Keratinocyte (primary cell): ENCODE results near the gene ATP6V1A. TPM values are rescaled to one million over a fixed set of nuclear protein-coding genes. Genes with fewer than 3 reads are reported as not detected.
A peak's percentile ranks its signal among the peaks of the same experiment; 100 is the strongest.

ENCODE experiments used
- DNase-seq: peaks from one replicate; pipeline ENCODE4 v3.0.0-alpha.2; 2011; ENCODE audit warnings: low read depth, missing footprints, low spot score
- FAIRE-seq: peaks from 2 replicates; lab custom pipeline; 2011; peaks lifted over from hg19 to GRCh38; lab: Jason Lieb, UNC
- H2AFZ ChIP-seq: 2 replicates; pipeline ENCODE4 v1.6.0; 2012; ENCODE audit warnings: low read length, control low read depth, inconsistent platforms; ENCODE audit not compliant: control insufficient read depth
- H3K27ac ChIP-seq: 2 replicates; pipeline ENCODE4 v1.5.1; 2011; ENCODE audit warnings: low read length; ENCODE audit not compliant: control insufficient read depth, insufficient read depth
- H3K27me3 ChIP-seq: 3 replicates; pipeline ENCODE4 v1.6.0; 2011; ENCODE audit warnings: low read length; ENCODE audit not compliant: control insufficient read depth, insufficient read depth; ENCODE audit errors: extremely low read depth
- H3K36me3 ChIP-seq, 2 experiments: 2 replicates in 1 of 2; 3 replicates in 1 of 2; pipeline ENCODE4 v1.5.1; 2011; ENCODE audit warnings: low read length in 2 of 2, mild to moderate bottlenecking in 1 of 2; ENCODE audit not compliant: control insufficient read depth in 2 of 2, insufficient read depth in 2 of 2; ENCODE audit errors: extremely low read depth in 1 of 2
- H3K4me1 ChIP-seq: 3 replicates; pipeline ENCODE4 v1.5.1; 2011; ENCODE audit warnings: low read length; ENCODE audit not compliant: control insufficient read depth, insufficient read depth; ENCODE audit errors: extremely low read depth
- H3K4me2 ChIP-seq: 3 replicates; pipeline ENCODE4 v1.6.0; 2011; ENCODE audit warnings: low read depth, low read length; ENCODE audit not compliant: control insufficient read depth, insufficient read depth; ENCODE audit errors: extremely low read depth
- H3K4me3 ChIP-seq, 3 experiments: fragments of 200-600 bp in 1 of 3; sonication (generic) in 1 of 3; 2 replicates in 2 of 3; 3 replicates in 1 of 3; pipeline ENCODE4 v1.5.1; 2011 to 2016; ENCODE audit warnings: low read length in 3 of 3, mild to moderate bottlenecking in 3 of 3, control low read depth in 2 of 3, inconsistent platforms in 1 of 3, low read depth in 1 of 3, mixed read lengths in 1 of 3, mixed run types in 1 of 3, moderate library complexity in 1 of 3; ENCODE audit not compliant: control insufficient read depth in 2 of 3, insufficient read depth in 2 of 3; ENCODE audit errors: extremely low read depth in 1 of 3
- H3K79me2 ChIP-seq: 2 replicates; pipeline ENCODE4 v1.6.0; 2012; ENCODE audit warnings: low read length; ENCODE audit not compliant: control insufficient read depth, insufficient read depth
- H3K9ac ChIP-seq: 3 replicates; pipeline ENCODE4 v1.6.0; 2011; ENCODE audit warnings: low read length; ENCODE audit not compliant: control insufficient read depth, insufficient read depth; ENCODE audit errors: extremely low read depth
- H3K9me1 ChIP-seq: 3 replicates; pipeline ENCODE4 v1.6.0; 2011; ENCODE audit warnings: low read length; ENCODE audit not compliant: control insufficient read depth, insufficient read depth; ENCODE audit errors: extremely low read depth
- H3K9me3 ChIP-seq: 2 replicates; pipeline ENCODE4 v1.5.1; 2012; ENCODE audit warnings: low read depth, low read length; ENCODE audit not compliant: control insufficient read depth
- H4K20me1 ChIP-seq: 3 replicates; pipeline ENCODE4 v1.6.0; 2011; ENCODE audit warnings: low read length; ENCODE audit not compliant: control insufficient read depth, insufficient read depth; ENCODE audit errors: extremely low read depth
- CTCF ChIP-seq, 3 experiments: IDR thresholded peaks in 1 of 3; conservative IDR thresholded peaks in 1 of 3; optimal IDR thresholded peaks in 1 of 3; 2 replicates in 2 of 3; 3 replicates in 1 of 3; pipeline versions ENCODE3 to v1.5.1; 2011; ENCODE audit warnings: low read length in 3 of 3, mild to moderate bottlenecking in 3 of 3, moderate library complexity in 2 of 3, control low read depth in 1 of 3, inconsistent platforms in 1 of 3; ENCODE audit not compliant: insufficient read depth in 2 of 3; ENCODE audit errors: extremely low read depth in 1 of 3
- EZH2 ChIP-seq: IDR thresholded peaks from one replicate; pipeline ENCODE4 v1.6.1; 2012; ENCODE audit warnings: inconsistent platforms, mild to moderate bottlenecking, low read length, moderate library complexity
- dilution Hi-C: fragments of 300-500 bp; cut with MboI; formaldehyde crosslinking; loops from one replicate; pipeline ENCODE4 v1.7.0; 2020; ENCODE audit warnings: low sequenced_read_pairs; ENCODE audit not compliant: extremely low pct_ligation_motif_present
- polyA plus RNA-seq, 5 experiments: library from polyadenylated mRNA; depleted of rRNA in 3 of 5; stranded (reverse) in 3 of 5; stranded (forward) in 1 of 5; unstranded in 1 of 5; fragments of >200 nt; gene quantifications; 1 replicate in 1 of 5; 2 replicates in 3 of 5; 3 replicates in 1 of 5; pipeline versions ENCODE4 v1.2.1 to v1.2.3, GENCODE V29; 2011 to 2012; ENCODE audit warnings: missing spikeins in 2 of 5, low read depth in 1 of 5, low replicate concordance in 1 of 5

The ATP6V1A gene
- polyA plus RNA-seq, 1 donor (not counting 4 experiments of a cell fraction or from before 2014, with no cell fraction given), result 35.8 TPM

GRCh38 chr3:113731694-113732093 lies 15.1 kb upstream of the ATP6V1A start:
- Histone ChIP-seq H3K79me2 (peaks cover 99% of the 10 kb centered on the region), H3K9ac (no peak overlapping the region), H3K9me3 (no peaks in the 10 kb centered on the region), H3K27me3 (no peaks in the 10 kb centered on the region), H3K27ac (no peak overlapping the region), H4K20me1 (peaks cover 19% of the 10 kb centered on the region), H3K9me1 (no peaks in the 10 kb centered on the region), H3K4me2 (no peak overlapping the region), H3K4me1 (peaks cover 2% of the 10 kb centered on the region), H3K36me3 (peaks cover 2 to 5% of the 10 kb centered on the region in 2 experiments), H2AFZ (no peak overlapping the region), H3K4me3 (no peak overlapping the region)
- FAIRE-seq, result no peak
- dilution Hi-C loops, result no loop called here
- no peak for TF ChIP-seq EZH2
- no peak for TF ChIP-seq CTCF (optimal IDR thresholded peaks at IDR 0.05 in 1 of 3, IDR thresholded peaks at IDR 0.05 in 1 of 3, conservative IDR thresholded peaks at IDR 0.05 in 1 of 3; ENCODE audit: extremely low read depth in 1 of 3, insufficient read depth in 2 of 3, low read length in 3 of 3)
- DNase-seq, result no peak

- H3K9ac ChIP-seq, result no peak overlapping the region
- H2AFZ ChIP-seq, result no peak overlapping the region
- dilution Hi-C loops, result no loop called here
- no peak for DNase-seq
- peaks cover 0 to 9% of the 10 kb centered on the region in 2 experiments for H3K36me3 ChIP-seq
- peaks cover 22% of the 10 kb centered on the region for H3K4me1 ChIP-seq
- H3K4me3 ChIP-seq, result no peak overlapping the region
- H3K4me2 ChIP-seq, result peak overlapping the region; percentile 48
- H3K27me3 ChIP-seq, result no peaks in the 10 kb centered on the region
- H3K27ac ChIP-seq, result no peak overlapping the region
- no peaks in the 10 kb centered on the region for H3K9me3 ChIP-seq
- no peaks in the 10 kb centered on the region for H3K9me1 ChIP-seq
- peak; percentile 55 for FAIRE-seq
- TF ChIP-seq EZH2, result no peak
- peak; percentile 7 to 54 (median 26) for TF ChIP-seq CTCF (optimal IDR thresholded peaks at IDR 0.05 in 1 of 3, IDR thresholded peaks at IDR 0.05 in 1 of 3, conservative IDR thresholded peaks at IDR 0.05 in 1 of 3; ENCODE audit: extremely low read depth in 1 of 3, insufficient read depth in 2 of 3, low read length in 3 of 3)
- H3K79me2 ChIP-seq, result peaks cover 99% of the 10 kb centered on the region
- H4K20me1 ChIP-seq, result peaks cover 30% of the 10 kb centered on the region
Measured at GRCh38 chr3:113736548-113737089, 10.2 kb upstream of the ATP6V1A start.
